WTC11 (cell line): ENCODE data around the gene FKBP5.

Experiments
- CREB1 ChIP-seq: sonication (generic); formaldehyde crosslinking; IDR thresholded peaks from 2 replicates; pipeline ENCODE4 v1.8.0; 2023; ENCODE audit warnings: mild to moderate bottlenecking, missing genetic modification reagents
- ELF4 ChIP-seq: sonication (generic); formaldehyde crosslinking; IDR thresholded peaks from 2 replicates; pipeline ENCODE4 v1.8.1; 2022; ENCODE audit warnings: low read depth, mild to moderate bottlenecking, moderate library complexity, missing genetic modification reagents
- TEAD1 ChIP-seq: sonication (generic); formaldehyde crosslinking; IDR thresholded peaks from 2 replicates; pipeline ENCODE4 v1.8.0; 2022; ENCODE audit warnings: mild to moderate bottlenecking, missing genetic modification reagents
- TF ChIP-seq, protein P1 (sequence below): sonication (generic); formaldehyde crosslinking; IDR thresholded peaks from 2 replicates; pipeline ENCODE4 v1.8.0; 2022; ENCODE audit warnings: mild to moderate bottlenecking, missing genetic modification reagents
- TF ChIP-seq, protein P2 (sequence below): sonication (generic); formaldehyde crosslinking; IDR thresholded peaks from 2 replicates; pipeline ENCODE4 v1.8.0; 2022; ENCODE audit warnings: mild to moderate bottlenecking, missing genetic modification reagents
- TF ChIP-seq, protein P3 (sequence below): sonication (generic); formaldehyde crosslinking; IDR thresholded peaks from 2 replicates; pipeline ENCODE4 v1.8.1; 2023; ENCODE audit warnings: mild to moderate bottlenecking, missing genetic modification reagents

DNA sequence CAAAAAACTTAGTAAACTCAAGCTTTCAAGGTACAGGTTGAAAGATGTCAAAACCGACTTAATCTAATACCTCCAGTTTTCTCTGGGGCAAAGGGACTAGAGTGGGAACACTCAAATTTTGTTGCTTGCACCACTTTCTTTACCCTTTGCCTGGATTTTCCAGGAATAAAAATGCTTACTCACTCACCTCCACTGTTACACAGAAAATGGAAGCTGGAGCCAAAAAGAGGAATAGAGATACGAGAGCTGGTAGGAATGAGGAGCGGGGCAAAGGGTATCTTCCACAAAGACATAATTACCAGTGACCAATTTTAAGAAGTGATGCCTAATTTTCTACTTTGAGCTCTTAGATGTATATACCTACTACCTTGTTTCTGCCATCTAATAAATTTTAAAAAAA, 96.5 kb downstream of the FKBP5 start:
- TF ChIP-seq ELF4 (CRISPR knock-in tag) (no peak), CREB1 (CRISPR knock-in tag) (no peak), TEAD1 (no peak)
- TF ChIP-seq, protein P1, sequence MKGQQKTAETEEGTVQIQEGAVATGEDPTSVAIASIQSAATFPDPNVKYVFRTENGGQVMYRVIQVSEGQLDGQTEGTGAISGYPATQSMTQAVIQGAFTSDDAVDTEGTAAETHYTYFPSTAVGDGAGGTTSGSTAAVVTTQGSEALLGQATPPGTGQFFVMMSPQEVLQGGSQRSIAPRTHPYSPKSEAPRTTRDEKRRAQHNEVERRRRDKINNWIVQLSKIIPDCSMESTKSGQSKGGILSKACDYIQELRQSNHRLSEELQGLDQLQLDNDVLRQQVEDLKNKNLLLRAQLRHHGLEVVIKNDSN (CRISPR knock-in tag), result no peak
- TF ChIP-seq, protein P2, sequence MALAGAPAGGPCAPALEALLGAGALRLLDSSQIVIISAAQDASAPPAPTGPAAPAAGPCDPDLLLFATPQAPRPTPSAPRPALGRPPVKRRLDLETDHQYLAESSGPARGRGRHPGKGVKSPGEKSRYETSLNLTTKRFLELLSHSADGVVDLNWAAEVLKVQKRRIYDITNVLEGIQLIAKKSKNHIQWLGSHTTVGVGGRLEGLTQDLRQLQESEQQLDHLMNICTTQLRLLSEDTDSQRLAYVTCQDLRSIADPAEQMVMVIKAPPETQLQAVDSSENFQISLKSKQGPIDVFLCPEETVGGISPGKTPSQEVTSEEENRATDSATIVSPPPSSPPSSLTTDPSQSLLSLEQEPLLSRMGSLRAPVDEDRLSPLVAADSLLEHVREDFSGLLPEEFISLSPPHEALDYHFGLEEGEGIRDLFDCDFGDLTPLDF (CRISPR knock-in tag), result no peak
- TF ChIP-seq, protein P3, sequence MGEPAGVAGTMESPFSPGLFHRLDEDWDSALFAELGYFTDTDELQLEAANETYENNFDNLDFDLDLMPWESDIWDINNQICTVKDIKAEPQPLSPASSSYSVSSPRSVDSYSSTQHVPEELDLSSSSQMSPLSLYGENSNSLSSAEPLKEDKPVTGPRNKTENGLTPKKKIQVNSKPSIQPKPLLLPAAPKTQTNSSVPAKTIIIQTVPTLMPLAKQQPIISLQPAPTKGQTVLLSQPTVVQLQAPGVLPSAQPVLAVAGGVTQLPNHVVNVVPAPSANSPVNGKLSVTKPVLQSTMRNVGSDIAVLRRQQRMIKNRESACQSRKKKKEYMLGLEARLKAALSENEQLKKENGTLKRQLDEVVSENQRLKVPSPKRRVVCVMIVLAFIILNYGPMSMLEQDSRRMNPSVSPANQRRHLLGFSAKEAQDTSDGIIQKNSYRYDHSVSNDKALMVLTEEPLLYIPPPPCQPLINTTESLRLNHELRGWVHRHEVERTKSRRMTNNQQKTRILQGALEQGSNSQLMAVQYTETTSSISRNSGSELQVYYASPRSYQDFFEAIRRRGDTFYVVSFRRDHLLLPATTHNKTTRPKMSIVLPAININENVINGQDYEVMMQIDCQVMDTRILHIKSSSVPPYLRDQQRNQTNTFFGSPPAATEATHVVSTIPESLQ, result no peak
